Right cardiac atrium (tissue), 5 donors: ENCODE results near the gene ZNF544. TPM values are rescaled to one million over a fixed set of nuclear protein-coding genes. Genes with fewer than 3 reads are reported as not detected.

ENCODE experiments used
- ATAC-seq, 2 donors: fragments of 200-7000 bp; cut with Tn5 transposase; one replicate each; pipeline versions ENCODE4 v1.8.0 to v1.9.1; 2020; ENCODE audit warnings: moderate library complexity in 2 of 2, mild to moderate bottlenecking in 1 of 2
- DNase-seq, 3 donors: peaks; one replicate each; pipeline ENCODE4 v3.0.0-alpha.2; 2020
- H3K27ac ChIP-seq: one replicate; pipeline ENCODE4 v1.5.1; 2013; ENCODE audit warnings: mild to moderate bottlenecking, low read length, control low read depth, moderate library complexity
- H3K27me3 ChIP-seq: one replicate; pipeline ENCODE4 v1.6.1; 2013; ENCODE audit not compliant: control insufficient read depth, insufficient read depth
- H3K4me1 ChIP-seq: one replicate; pipeline ENCODE4 v1.6.1; 2013; ENCODE audit warnings: low read length; ENCODE audit not compliant: control insufficient read depth, insufficient read depth
- H3K4me3 ChIP-seq: one replicate; pipeline ENCODE4 v1.5.1; 2013; ENCODE audit warnings: low read length, control low read depth
- H3K9me3 ChIP-seq: one replicate; pipeline ENCODE4 v1.6.1; 2013; ENCODE audit warnings: low read length; ENCODE audit not compliant: control insufficient read depth
- WGBS: extraction: QIAGEN DNeasy Blood & Tissue Kit; methylation state at CpG from one replicate; pipeline ENCODE4 v1.1.7; 2013; 5-methylcytosine and 5-hydroxymethylcytosine counted together
- intact Hi-C, 4 donors: fragments of 100-400 bp; cut with DNase I; formaldehyde crosslinking; loops; one replicate each; pipeline versions ENCODE4 v1.11.0 to v1.14.0; 2022 to 2023
- polyA plus RNA-seq: library from polyadenylated mRNA; stranded (reverse); fragments of 200-250 nt; gene quantifications from one replicate; pipeline ENCODE4 v1.2.3, GENCODE V29; 2013
- total RNA-seq, 4 donors: library from RNA; stranded (reverse); fragmentation: NEBNext Ultra II Directional; extraction: Animal tissue kit (Norgen Biotek cat#: 25700); gene quantifications; one replicate each; pipeline ENCODE4 v1.2.1, GENCODE V29; 2021
- donor health status: healthy with polysubstance abuse.
- donor health status: DM: no; HTN: yes; CAD: no.
- donor health status: DM: no; HTN: no; CAD: no.
- donor health status: DM: no; HTN: yes; CAD: no; lungs with severe emphysema.
- donor health status: DM: yes; HTN: yes; CAD: no.

Gene ZNF544
- total and polyA plus RNA-seq, 5 donors: 23.7 to 29.5 (median 27.1) TPM

GRCh38 chr19:58278541-58279041 is 49.9 kb downstream of the ZNF544 start, which contains the start of gene ZNF8:
Gene ZNF8 (plus strand): TSS chr19:58278955. CDS start chr19:58279082, 127 bp downstream.
- ATAC-seq (peak; percentile 96 to 98), DNase-seq (peak; percentile 97 to 99 (median 99))
- peaks cover 2% of the 10 kb centered on the region for H3K9me3 ChIP-seq
- H3K27ac ChIP-seq: peak within 1 kb of the TSS; percentile 80
- peaks cover 5% of the 10 kb centered on the region for H3K4me1 ChIP-seq
- H3K4me3 ChIP-seq: peak within 1 kb of the TSS; percentile 65
- WGBS: under 1% methylated on average over 42 of the region's 42 CpGs
- no peaks in the 10 kb centered on the region for H3K27me3 ChIP-seq
- intact Hi-C loops: no loop called here

DNA sequence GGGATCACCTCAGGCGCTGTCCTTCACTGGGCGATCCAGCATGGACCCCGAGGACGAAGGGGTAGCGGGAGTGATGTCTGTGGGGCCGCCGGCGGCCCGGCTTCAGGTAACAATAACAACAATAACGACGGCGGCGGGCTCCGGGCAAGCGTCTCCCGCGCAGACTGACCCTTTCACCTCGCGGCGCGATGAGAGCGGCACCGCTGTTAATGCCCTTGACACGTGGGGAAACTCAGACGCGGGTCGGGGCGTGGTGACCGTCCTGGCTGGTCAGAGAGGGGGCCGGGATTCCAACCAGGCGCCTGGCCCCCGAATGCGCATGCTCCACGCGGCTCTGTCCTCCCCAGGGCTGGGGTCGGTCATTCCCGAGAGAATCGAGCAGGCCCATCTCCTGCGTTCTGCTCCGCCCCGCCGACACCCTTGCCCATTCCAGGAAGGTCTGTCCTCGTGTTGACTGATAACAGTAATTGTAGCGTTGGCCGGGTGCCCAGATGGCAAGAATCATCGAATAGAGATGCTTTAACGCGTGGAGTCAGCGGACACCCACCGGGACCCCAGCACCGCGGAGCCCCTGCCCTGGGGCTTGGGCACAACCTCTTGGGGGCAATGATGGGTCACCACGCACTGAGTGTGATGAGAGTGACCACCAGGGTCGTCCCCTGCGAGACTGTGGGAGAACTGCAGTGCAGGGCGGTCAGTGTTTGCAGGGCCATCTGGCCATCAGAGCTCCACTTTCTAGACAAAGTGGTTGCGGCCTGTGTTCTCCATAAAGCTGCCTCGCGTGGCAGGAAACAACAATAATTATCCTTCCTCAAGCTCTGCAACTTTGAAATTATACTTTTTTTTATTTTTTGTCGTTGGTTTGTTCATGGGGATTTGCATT is 50.6 kb downstream of the ZNF544 start:
- DNase-seq (peak; percentile 88 to 94 (median 93)), ATAC-seq (peak; percentile 81 to 83)
- Histone ChIP-seq H3K27me3 (no peaks in the 10 kb centered on the region), H3K9me3 (peaks cover 2% of the 10 kb centered on the region), H3K27ac (peak overlapping the region; percentile 80), H3K4me3 (peak overlapping the region; percentile 65), H3K4me1 (peaks cover 5% of the 10 kb centered on the region)
- 2% methylated on average over 60 of the region's 60 CpGs for WGBS
- intact Hi-C loops: no loop called here

DNA sequence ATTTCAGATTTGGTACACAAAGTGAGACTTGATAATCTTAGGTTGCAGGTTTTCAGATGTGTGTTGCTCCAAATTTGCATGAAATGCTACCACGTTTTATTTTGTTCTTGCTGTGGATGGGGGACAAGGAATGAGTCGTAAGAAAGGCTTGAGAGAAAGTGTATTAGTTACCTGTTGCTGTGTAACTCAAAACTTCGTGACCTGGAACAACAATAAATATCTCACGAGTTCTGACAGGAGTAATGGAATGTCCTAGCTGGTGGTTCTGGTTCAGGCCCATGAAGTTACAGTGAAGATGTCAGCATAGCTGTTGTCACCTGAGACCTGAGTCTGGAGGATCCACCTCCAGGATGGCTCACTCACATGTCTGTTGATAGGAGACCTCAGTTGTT is 51.2 kb downstream of the ZNF544 start:
- WGBS: 66% methylated on average over 4 of the region's 4 CpGs
- H3K4me1 ChIP-seq: peaks cover 5% of the 10 kb centered on the region
- peaks cover 2% of the 10 kb centered on the region for H3K9me3 ChIP-seq
- no peak overlapping the region for H3K27ac ChIP-seq
- DNase-seq: no peak
- H3K4me3 ChIP-seq: no peak overlapping the region
- intact Hi-C loops: no loop called here
- H3K27me3 ChIP-seq: no peaks in the 10 kb centered on the region
- no peak for ATAC-seq

- intact Hi-C loops: no loop called here
- WGBS: 88% methylated on average over 7 of the region's 7 CpGs
Measured at GRCh38 chr19:58284199-58284598, 55.5 kb downstream of the ZNF544 start.

DNA sequence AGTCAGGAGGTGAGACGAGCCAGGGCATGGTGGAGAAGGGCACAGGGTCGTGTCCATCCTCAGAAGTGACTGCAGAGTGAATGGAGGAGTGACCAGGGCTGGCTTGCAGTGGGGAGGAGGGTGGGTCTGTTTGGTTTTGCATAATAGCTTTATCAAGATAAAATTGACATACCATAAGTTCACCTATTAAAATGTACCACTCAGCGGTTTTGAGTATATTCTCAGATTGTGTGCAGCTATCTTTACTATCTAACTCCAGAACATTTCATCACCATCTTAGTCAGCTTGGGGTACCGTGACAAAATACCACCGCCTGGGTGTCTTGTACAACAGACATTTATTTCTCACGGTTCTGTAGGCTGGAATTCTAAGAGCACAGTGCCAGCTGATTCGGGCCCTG is 63.2 kb downstream of the ZNF544 start:
- H3K27me3 ChIP-seq: no peaks in the 10 kb centered on the region
- no peak overlapping the region for H3K27ac ChIP-seq
- no peak for ATAC-seq
- intact Hi-C loops: no loop called here
- DNase-seq: no peak
- H3K9me3 ChIP-seq: no peaks in the 10 kb centered on the region
- H3K4me3 ChIP-seq: no peak overlapping the region
- WGBS: 92% methylated on average over 7 of the region's 7 CpGs
- H3K4me1 ChIP-seq: no peaks in the 10 kb centered on the region

More at GRCh38 chr19:58284199-58284598, 55.5 kb downstream of the ZNF544 start:
- H3K27me3 ChIP-seq: no peaks in the 10 kb centered on the region
- H3K4me1 ChIP-seq: peaks cover 5% of the 10 kb centered on the region
- no peak overlapping the region for H3K27ac ChIP-seq
- no peak for ATAC-seq
- H3K9me3 ChIP-seq: no peaks in the 10 kb centered on the region
- no peak overlapping the region for H3K4me3 ChIP-seq
- DNase-seq: no peak

DNA sequence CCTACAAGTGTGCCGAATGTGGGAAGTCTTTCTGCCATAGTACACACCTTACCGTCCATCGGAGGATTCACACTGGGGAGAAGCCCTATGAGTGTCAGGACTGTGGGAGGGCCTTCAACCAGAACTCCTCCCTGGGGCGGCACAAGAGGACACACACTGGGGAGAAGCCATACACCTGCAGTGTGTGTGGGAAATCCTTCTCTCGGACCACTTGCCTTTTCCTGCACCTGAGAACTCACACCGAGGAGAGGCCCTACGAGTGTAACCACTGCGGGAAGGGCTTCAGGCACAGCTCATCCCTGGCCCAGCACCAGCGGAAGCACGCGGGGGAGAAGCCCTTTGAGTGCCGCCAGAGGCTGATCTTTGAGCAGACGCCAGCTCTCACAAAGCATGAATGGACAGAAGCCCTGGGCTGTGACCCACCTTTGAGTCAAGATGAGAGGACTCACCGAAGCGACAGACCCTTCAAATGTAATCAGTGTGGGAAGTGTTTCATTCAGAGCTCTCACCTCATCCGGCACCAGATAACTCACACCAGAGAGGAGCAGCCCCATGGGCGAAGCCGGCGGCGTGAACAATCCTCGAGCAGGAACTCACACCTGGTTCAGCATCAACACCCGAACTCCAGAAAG is 66.1 kb downstream of the ZNF544 start:
- DNase-seq: no peak
- Histone ChIP-seq H3K27me3 (no peaks in the 10 kb centered on the region), H3K27ac (no peak overlapping the region), H3K4me1 (no peaks in the 10 kb centered on the region), H3K9me3 (no peaks in the 10 kb centered on the region), H3K4me3 (no peak overlapping the region)
- WGBS: 97% methylated on average over 22 of the region's 22 CpGs
- intact Hi-C loops: no loop called here
- ATAC-seq: no peak

DNA sequence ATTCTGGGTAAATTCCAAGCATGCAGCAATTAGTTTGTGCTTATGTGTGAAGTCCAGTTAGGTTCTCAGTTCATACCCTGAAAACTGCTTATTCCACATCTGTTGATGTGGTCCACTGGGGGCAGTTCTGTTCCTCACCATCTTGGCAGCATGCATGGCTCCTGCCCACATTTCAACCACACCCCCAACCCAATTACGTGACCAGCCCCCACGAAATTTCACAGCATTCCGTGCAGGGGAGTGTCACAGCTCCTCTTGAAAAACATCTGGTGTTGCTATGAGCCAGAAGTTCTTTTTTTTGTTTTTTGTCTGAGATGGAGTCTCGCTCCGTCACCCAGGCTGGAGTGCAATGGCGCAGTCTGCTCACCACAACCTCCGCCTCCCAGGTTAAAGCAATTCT is 67.4 kb downstream of the ZNF544 start:
- Histone ChIP-seq H3K4me3 (no peak overlapping the region), H3K9me3 (no peaks in the 10 kb centered on the region), H3K27me3 (no peaks in the 10 kb centered on the region), H3K4me1 (no peaks in the 10 kb centered on the region), H3K27ac (no peak overlapping the region)
- no peak for DNase-seq
- ATAC-seq: no peak
- intact Hi-C loops: no loop called here
- 87% methylated on average over 7 of the region's 7 CpGs for WGBS

DNA sequence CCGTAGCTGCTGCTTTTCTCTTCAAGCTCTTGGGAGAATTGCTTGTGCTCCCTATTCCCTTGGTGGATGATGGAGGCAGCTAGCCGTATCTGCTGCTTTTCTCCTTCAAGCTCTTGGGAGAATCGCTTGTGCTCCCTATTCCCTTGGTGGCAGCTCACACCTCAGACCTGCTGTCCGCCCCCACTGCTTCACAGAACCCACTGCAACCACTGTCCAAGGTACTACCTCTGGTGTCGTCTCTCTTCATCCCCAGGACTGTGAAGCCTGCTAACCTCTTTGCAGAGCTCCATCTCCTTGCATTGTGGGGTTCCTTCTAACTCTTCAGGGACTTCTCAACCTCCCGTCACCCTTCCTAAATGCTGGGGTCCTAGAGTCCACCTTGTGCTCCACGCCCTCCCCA is 71.9 kb downstream of the ZNF544 start:
- no peak for ATAC-seq
- 95% methylated on average over 7 of the region's 7 CpGs for WGBS
- H3K4me1 ChIP-seq: no peaks in the 10 kb centered on the region
- no peak overlapping the region for H3K27ac ChIP-seq
- no peaks in the 10 kb centered on the region for H3K9me3 ChIP-seq
- no peak overlapping the region for H3K4me3 ChIP-seq
- no peak for DNase-seq
- H3K27me3 ChIP-seq: no peaks in the 10 kb centered on the region
- intact Hi-C loops: no loop called here

DNA sequence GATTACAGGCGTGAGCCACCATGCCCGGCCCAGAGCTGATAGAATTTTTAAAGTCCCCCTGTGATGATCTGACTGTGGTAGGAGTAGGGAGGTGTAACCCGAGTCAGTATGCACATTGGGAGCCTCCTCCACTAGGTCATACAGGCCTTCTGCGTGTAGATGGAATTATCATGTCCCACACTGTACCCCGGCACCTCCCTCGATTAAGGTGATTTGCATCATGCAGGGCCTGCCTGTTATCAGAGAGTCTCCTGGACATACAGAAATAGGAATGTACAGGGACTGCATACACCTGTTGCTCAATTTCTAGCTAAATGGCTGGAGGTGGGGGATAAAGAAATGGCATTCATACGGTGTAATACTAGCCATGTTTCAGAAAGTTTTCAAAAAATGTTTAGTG is 75.5 kb downstream of the ZNF544 start:
- H3K4me1 ChIP-seq: peaks cover 3% of the 10 kb centered on the region
- H3K27me3 ChIP-seq: no peaks in the 10 kb centered on the region
- DNase-seq (no peak), ATAC-seq (no peak)
- no peaks in the 10 kb centered on the region for H3K9me3 ChIP-seq
- intact Hi-C loops: no loop called here
- H3K4me3 ChIP-seq: peak overlapping the region; percentile 84
- no peak overlapping the region for H3K27ac ChIP-seq
- 85% methylated on average over 7 of the region's 7 CpGs for WGBS

- DNase-seq: no peak
- Histone ChIP-seq H3K4me3 (peak overlapping the region; percentile 84), H3K27ac (peak overlapping the region; percentile 49), H3K9me3 (no peaks in the 10 kb centered on the region), H3K4me1 (peaks cover 3% of the 10 kb centered on the region), H3K27me3 (no peaks in the 10 kb centered on the region)
- 26% methylated on average over 7 of the region's 7 CpGs for WGBS
- intact Hi-C loops: no loop called here
- ATAC-seq: peak in 1 of 2 donors; percentile 3
Measured at GRCh38 chr19:58304748-58305064, 76.0 kb downstream of the ZNF544 start.
